GM12878 (cell line): ENCODE data around the gene TES. TPM values are rescaled to one million over a fixed set of nuclear protein-coding genes. Genes with fewer than 3 reads are reported as not detected.

Experiments used
- ATAC-seq: fragments of 200-7000 bp; cut with Tn5 transposase; 3 replicates; pipeline ENCODE4 v1.9.1; 2020; ENCODE audit warnings: mild to moderate bottlenecking, moderate library complexity
- BruUV-seq: library from RNA; stranded (reverse); fragments of 400-500 nt; replicated peaks from 2 replicates; lab custom pipeline; 2021; lab: Mats Ljungman, UMichigan
- CTCF ChIA-PET: fragments of 300-600 bp; sonication (Branson Sonifier 250); formaldehyde crosslinking; extraction: SDS; loops from one replicate; lab custom pipeline; 2021; ENCODE audit warnings: inconsistent platforms; lab: Yijun Ruan, JAX
- POLR2A ChIA-PET: fragments of 350-600 bp; formaldehyde crosslinking; extraction: SDS; loops from one replicate; lab custom pipeline; 2021; ENCODE audit warnings: inconsistent platforms; lab: Charles Lee
- RAD21 ChIA-PET: fragments of 300-600 bp; sonication (Branson Sonifier 250); formaldehyde crosslinking; loops from one replicate; lab custom pipeline; 2023; ENCODE audit warnings: antibody characterized with exemption; ENCODE audit not compliant: unreplicated experiment; lab: Charles Lee
- SMC1A ChIA-PET: fragments of 300-600 bp; sonication (Branson Sonifier 250); formaldehyde crosslinking; loops from one replicate; lab custom pipeline; 2023; ENCODE audit not compliant: unreplicated experiment, uncharacterized antibody; lab: Charles Lee
- DNase-seq: peaks from one replicate; pipeline ENCODE4 v3.0.0-alpha.2; 2011; ENCODE audit warnings: low read depth, low spot score
- FAIRE-seq: peaks from 3 replicates; lab custom pipeline; 2011; peaks lifted over from hg19 to GRCh38; lab: Jason Lieb, UNC
- H2AFZ ChIP-seq: 2 replicates; pipeline ENCODE4 v1.6.0; 2011; ENCODE audit warnings: low read depth, low read length, control low read depth; ENCODE audit not compliant: control insufficient read depth
- H3K27ac ChIP-seq: 2 replicates; pipeline ENCODE4 v1.5.1; 2011; ENCODE audit warnings: control low read depth; ENCODE audit not compliant: control insufficient read depth, insufficient read depth
- H3K27me3 ChIP-seq, 2 experiments: replicated peaks in 1 of 2; 2 replicates each; pipeline versions ENCODE4 v1.6.0 to v1.6.1; 2011; ENCODE audit warnings: low read length in 1 of 2; ENCODE audit not compliant: control insufficient read depth in 2 of 2, insufficient read depth in 2 of 2
- H3K36me3 ChIP-seq, 2 experiments: 2 replicates each; pipeline ENCODE4 v1.5.1; 2011; ENCODE audit warnings: low read length in 1 of 2; ENCODE audit not compliant: control insufficient read depth in 2 of 2, insufficient read depth in 2 of 2
- H3K4me1 ChIP-seq: 2 replicates; pipeline ENCODE4 v1.6.1; 2011; ENCODE audit warnings: mild to moderate bottlenecking, low read length, moderate library complexity, mixed read lengths; ENCODE audit not compliant: control insufficient read depth, insufficient read depth
- H3K4me2 ChIP-seq: 2 replicates; pipeline ENCODE4 v1.6.0; 2011; ENCODE audit warnings: control low read depth; ENCODE audit not compliant: control insufficient read depth, insufficient read depth
- H3K4me3 ChIP-seq: fragments of 200-600 bp; sonication (generic); 2 replicates; pipeline ENCODE4 v1.5.1; 2016
- H3K79me2 ChIP-seq: 2 replicates; pipeline ENCODE4 v1.6.0; 2011; ENCODE audit warnings: low read length; ENCODE audit not compliant: control insufficient read depth, insufficient read depth
- H3K9ac ChIP-seq: 2 replicates; pipeline ENCODE4 v1.8.0; 2011; ENCODE audit warnings: low read length, control low read depth, mixed read lengths; ENCODE audit not compliant: control insufficient read depth, insufficient read depth
- H3K9me3 ChIP-seq: replicated peaks from 3 replicates; pipeline ENCODE4 v1.5.1; 2011; ENCODE audit warnings: mild to moderate bottlenecking, low read length; ENCODE audit not compliant: control insufficient read depth, insufficient read depth
- H4K20me1 ChIP-seq: 2 replicates; pipeline ENCODE4 v1.6.0; 2011; ENCODE audit not compliant: control insufficient read depth, insufficient read depth
- EGR1 ChIP-seq, 2 experiments: IDR thresholded peaks; 1 replicate in 1 of 2; 2 replicates in 1 of 2; pipeline ENCODE4 v1.6.1; 2011 to 2012; ENCODE audit warnings: low read depth in 2 of 2, low read length in 2 of 2, borderline replicate concordance in 1 of 2, mild to moderate bottlenecking in 1 of 2, moderate library complexity in 1 of 2
- GABPA ChIP-seq: IDR thresholded peaks from 2 replicates; pipeline ENCODE4 v1.6.1; 2014; ENCODE audit warnings: antibody characterized with exemption, low read depth, mild to moderate bottlenecking, inconsistent platforms
- IKZF1 ChIP-seq: fragments of 450-650 bp; conservative IDR thresholded peaks from 2 replicates; pipeline ENCODE4 v1.6.1; 2017; ENCODE audit warnings: antibody characterized with exemption, mild to moderate bottlenecking
- MEF2A ChIP-seq: IDR thresholded peaks from 2 replicates; pipeline ENCODE4 v1.6.1; 2011; ENCODE audit warnings: low read depth, mild to moderate bottlenecking, low read length, moderate library complexity; ENCODE audit not compliant: insufficient read depth
- SIN3A ChIP-seq: IDR thresholded peaks from 2 replicates; pipeline ENCODE4 v1.6.1; 2012; ENCODE audit warnings: low read depth, low read length, improper control_type of control experiment
- SMAD1 ChIP-seq: fragments of 450-650 bp; IDR thresholded peaks from 2 replicates; pipeline ENCODE4 v1.6.1; 2018; ENCODE audit warnings: mild to moderate bottlenecking, low read depth; ENCODE audit not compliant: partially characterized antibody
- SMAD5 ChIP-seq: IDR thresholded peaks from 2 replicates; pipeline ENCODE4 v1.6.1; 2016; ENCODE audit warnings: antibody characterized with exemption, low read depth
- SPI1 ChIP-seq: IDR thresholded peaks from 2 replicates; pipeline ENCODE4 v1.6.1; 2011; ENCODE audit warnings: low read depth, mild to moderate bottlenecking, low read length, moderate library complexity, borderline replicate concordance; ENCODE audit not compliant: insufficient read depth
- TAF1 ChIP-seq: IDR thresholded peaks from 2 replicates; pipeline ENCODE4 v1.6.1; 2011; ENCODE audit warnings: mild to moderate bottlenecking, low read depth, low read length, borderline replicate concordance
- ZZZ3 ChIP-seq: IDR thresholded peaks from 2 replicates; pipeline ENCODE4 v1.6.1; 2011; ENCODE audit warnings: low read depth; ENCODE audit not compliant: control insufficient read depth, insufficient read length
- WGBS: methylation state at CpG from one replicate; pipeline ENCODE4 v1.1.6; 2016; ENCODE audit warnings: low lambda C conversion rate; ENCODE audit not compliant: insufficient replicate concordance, insufficient coverage; ENCODE audit errors: missing lambda C conversion rate; 5-methylcytosine and 5-hydroxymethylcytosine counted together
- in situ Hi-C: fragments of 300-500 bp; cut with MboI; formaldehyde crosslinking; loops from 9 replicates; pipeline ENCODE4 v1.14.3; 2018; ENCODE audit warnings: mixed read lengths
- intact Hi-C: fragments of 100-400 bp; cut with micrococcal nuclease; formaldehyde crosslinking; loops from one replicate; pipeline ENCODE4 v1.14.2; 2022; ENCODE audit not compliant: unreplicated experiment
- polyA plus RNA-seq, 11 experiments: library from polyadenylated mRNA; depleted of rRNA in 4 of 11; unstranded in 6 of 11; stranded (reverse) in 5 of 11; fragments of >200 nt; fragmentation: Nextera tagmentation in 4 of 11; fragmentation: Illumina TruSeq in 1 of 11; extraction: Ambion mirVana in 4 of 11; extraction: Trizol in 1 of 11; gene quantifications; 1 replicate in 1 of 11; 2 replicates in 10 of 11; pipeline versions ENCODE4 v1.2.1 to v1.2.3, GENCODE V29; 2011 to 2016; ENCODE audit warnings: inconsistent platforms in 2 of 11, missing spikeins in 2 of 11, low read depth in 1 of 11
- total RNA-seq, 4 experiments: library from RNA; depleted of rRNA in 3 of 4; stranded (reverse); fragments of >200 nt in 3 of 4; fragmentation: Illumina TruSeq in 1 of 4; extraction: Trizol in 1 of 4; gene quantifications; 2 replicates each; pipeline versions ENCODE4 v1.2.1 to v1.2.3, GENCODE V29; 2013 to 2021
- TF ChIP-seq, protein P1 (sequence below): fragments of 450-650 bp; IDR thresholded peaks from 2 replicates; pipeline ENCODE4 v1.6.1; 2014; ENCODE audit warnings: mild to moderate bottlenecking
- TF ChIP-seq, protein P2 (sequence below): fragments of 450-650 bp; IDR thresholded peaks from 2 replicates; pipeline ENCODE4 v1.6.1; 2016; ENCODE audit warnings: mild to moderate bottlenecking
- TF ChIP-seq, protein P3 (sequence below): IDR thresholded peaks from 2 replicates; pipeline ENCODE4 v1.6.1; 2011; ENCODE audit warnings: mild to moderate bottlenecking, low read depth, low read length, moderate library complexity; ENCODE audit not compliant: insufficient replicate concordance

Gene TES
- total and polyA plus RNA-seq, 10 of the 15 experiments (the other 5 are each of a cell fraction or from before 2014, with no cell fraction given) = 31.2 to 77.5 (median 59.2) TPM

DNA sequence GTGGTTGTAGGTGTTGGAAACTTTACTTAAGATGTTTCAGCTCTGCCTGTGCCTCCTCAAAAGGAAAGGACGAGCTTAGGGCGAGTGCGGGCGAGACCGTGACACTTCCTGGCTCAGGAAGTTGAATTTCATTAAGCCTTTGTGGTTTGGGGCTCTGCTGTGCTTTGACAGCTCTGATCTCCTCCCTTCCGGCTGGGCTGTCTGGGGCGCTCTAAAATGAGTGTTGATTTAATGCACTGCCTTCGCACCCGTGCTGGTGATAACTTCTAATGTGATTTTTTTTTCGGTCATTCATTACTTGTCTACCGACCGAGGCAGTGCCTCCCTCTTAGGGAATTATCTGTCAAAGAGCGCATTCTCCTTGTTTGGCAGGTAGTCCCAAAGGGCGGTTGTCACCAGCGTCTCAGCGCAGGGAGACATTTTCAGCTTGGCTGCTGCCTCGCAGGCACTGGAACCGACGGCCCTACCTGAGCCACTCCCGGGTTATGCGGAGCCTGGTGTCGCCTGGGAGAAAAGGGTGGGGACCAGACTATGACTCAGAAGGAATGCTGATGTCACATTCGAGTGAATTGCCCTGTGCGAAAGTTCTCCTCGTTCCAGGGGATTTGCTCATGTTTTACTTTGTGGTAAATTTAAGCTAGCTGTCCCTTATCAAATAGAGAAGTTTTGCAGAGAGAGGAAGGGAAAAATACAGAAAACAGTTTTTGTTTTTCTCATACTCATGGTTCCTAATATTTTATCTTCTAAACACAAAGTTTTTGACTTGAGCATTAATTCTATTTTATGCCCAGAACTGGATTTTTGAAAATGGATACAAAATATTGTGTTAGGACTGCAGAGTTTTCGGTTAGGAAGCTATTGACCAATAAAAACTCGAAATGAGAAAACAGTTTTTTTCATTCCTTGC is 920 bp downstream of the TES start (continued):
- TF ChIP-seq, protein P1, sequence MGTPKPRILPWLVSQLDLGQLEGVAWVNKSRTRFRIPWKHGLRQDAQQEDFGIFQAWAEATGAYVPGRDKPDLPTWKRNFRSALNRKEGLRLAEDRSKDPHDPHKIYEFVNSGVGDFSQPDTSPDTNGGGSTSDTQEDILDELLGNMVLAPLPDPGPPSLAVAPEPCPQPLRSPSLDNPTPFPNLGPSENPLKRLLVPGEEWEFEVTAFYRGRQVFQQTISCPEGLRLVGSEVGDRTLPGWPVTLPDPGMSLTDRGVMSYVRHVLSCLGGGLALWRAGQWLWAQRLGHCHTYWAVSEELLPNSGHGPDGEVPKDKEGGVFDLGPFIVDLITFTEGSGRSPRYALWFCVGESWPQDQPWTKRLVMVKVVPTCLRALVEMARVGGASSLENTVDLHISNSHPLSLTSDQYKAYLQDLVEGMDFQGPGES = no peak
- 0 out of 2 replicates have a peak, but pooled peaks have one; percentile 32 for TF ChIP-seq GABPA
- peak; percentile 41; the same call in 1 of the 2 replicates for TF ChIP-seq SMAD5
- TF ChIP-seq SIN3A = 0 out of 2 replicates have a peak, but pooled peaks have one; percentile 41
- TF ChIP-seq, protein P2, sequence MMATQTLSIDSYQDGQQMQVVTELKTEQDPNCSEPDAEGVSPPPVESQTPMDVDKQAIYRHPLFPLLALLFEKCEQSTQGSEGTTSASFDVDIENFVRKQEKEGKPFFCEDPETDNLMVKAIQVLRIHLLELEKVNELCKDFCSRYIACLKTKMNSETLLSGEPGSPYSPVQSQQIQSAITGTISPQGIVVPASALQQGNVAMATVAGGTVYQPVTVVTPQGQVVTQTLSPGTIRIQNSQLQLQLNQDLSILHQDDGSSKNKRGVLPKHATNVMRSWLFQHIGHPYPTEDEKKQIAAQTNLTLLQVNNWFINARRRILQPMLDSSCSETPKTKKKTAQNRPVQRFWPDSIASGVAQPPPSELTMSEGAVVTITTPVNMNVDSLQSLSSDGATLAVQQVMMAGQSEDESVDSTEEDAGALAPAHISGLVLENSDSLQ = peak; percentile 41
- TF ChIP-seq IKZF1 = 0 out of 2 replicates have a peak, but pooled peaks have one; percentile 2
- TF ChIP-seq, all 136 proteins: peak for 25

DNA sequence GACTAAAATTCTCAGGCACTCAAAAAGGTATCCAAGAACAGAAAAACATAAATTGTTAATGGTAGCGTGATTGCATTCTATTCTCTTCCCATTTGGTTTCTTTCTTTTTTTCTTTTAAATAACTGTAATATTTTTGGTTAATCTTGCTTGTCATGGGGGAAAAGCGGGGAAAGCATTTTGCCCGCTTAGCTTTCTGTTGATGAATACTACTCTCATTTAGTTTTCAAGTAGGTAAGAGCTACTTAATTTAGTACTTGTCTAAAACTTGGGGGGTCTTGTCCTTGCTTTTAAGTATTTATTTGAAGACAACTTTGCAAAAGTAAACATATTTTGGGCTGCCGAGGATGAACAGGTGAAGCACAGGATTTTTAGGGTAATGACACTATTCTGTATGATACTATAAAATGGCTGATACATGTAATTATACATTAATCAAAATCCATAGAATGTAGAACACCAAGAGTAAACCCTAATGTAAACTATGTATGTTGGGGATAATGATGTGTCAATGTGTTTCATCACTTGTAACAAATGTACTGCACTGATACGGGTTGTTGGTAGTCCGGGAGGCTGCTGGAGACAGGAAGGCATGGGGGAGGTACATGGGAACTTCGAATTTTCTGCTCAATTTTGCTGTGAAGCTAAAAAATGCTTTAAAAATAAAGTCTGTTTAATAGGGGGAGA is 1.7 kb downstream of the TES start:
- in situ Hi-C loops = no loop called here
- no peak for TF ChIP-seq SMAD1
- TF ChIP-seq, protein P3, sequence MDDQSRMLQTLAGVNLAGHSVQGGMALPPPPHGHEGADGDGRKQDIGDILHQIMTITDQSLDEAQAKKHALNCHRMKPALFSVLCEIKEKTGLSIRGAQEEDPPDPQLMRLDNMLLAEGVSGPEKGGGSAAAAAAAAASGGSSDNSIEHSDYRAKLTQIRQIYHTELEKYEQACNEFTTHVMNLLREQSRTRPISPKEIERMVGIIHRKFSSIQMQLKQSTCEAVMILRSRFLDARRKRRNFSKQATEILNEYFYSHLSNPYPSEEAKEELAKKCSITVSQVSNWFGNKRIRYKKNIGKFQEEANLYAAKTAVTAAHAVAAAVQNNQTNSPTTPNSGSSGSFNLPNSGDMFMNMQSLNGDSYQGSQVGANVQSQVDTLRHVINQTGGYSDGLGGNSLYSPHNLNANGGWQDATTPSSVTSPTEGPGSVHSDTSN = no peak
- TF ChIP-seq ZZZ3 = no peak
- no peak for TF ChIP-seq MEF2A
- no peak for TF ChIP-seq EGR1 (IDR thresholded peaks at IDR 0.05; ENCODE audit: borderline replicate concordance in 1 of 2, low read depth in 2 of 2, low read length in 2 of 2)
- no peak for TF ChIP-seq SIN3A
- TF ChIP-seq SPI1 = no peak
- no peak for TF ChIP-seq TAF1

More for the DNA sequence above, 1.7 kb downstream of the TES start:
- Histone ChIP-seq H4K20me1 (no peaks in the 10 kb centered on the region; the same call in 1 of the 2 replicates), H3K9ac (peak overlapping the region; percentile 91), H3K27ac (peak overlapping the region; percentile 86), H2AFZ (no peak overlapping the region), H3K79me2 (peaks cover 64% of the 10 kb centered on the region), H3K4me3 (peak overlapping the region; percentile 91), H3K4me1 (peaks cover 9% of the 10 kb centered on the region), H3K4me2 (peak overlapping the region; percentile 26), H3K9me3 (no peaks in the 10 kb centered on the region; the same call in 2 of the 3 replicates), H3K36me3 (no peaks in the 10 kb centered on the region), H3K27me3 (no peaks in the 10 kb centered on the region)
- WGBS = 15% methylated on average over 7 of the region's 7 CpGs
- ChIA-PET CTCF (interaction anchor here (1.1 to 4.5 kb wide), 6 partner anchors 12 to 73 kb away, joined by 3 to 22 read pairs (median 4); no protein-coding TSS in a partner anchor), RAD21 (interaction anchor here (1.3 to 3.0 kb wide), 5 partner anchors 12 to 45 kb away, joined by 4 to 16 read pairs (median 9); no protein-coding TSS in a partner anchor), SMC1A (interaction anchor here (1.1 to 6.2 kb wide), 6 partner anchors 8 to 552 kb away, joined by 3 to 72 read pairs (median 7); no protein-coding TSS in a partner anchor), POLR2A (interaction anchor here (0.6 to 2.4 kb wide), 2 partner anchors 12 to 13 kb away, joined by 3 to 23 read pairs; no protein-coding TSS in a partner anchor)
- ATAC-seq (no peak), FAIRE-seq (no peak), DNase-seq (no peak)
- intact Hi-C loops = loop anchor here (2.0 kb wide), 1 partner anchor 31 kb away; no protein-coding TSS in a partner anchor
- no TSS peak for BruUV-seq
